Left lobe of liver (tissue), 2 donors: ENCODE results near the gene CTDNEP1. TPM values are rescaled to one million over a fixed set of nuclear protein-coding genes. Genes with fewer than 3 reads are reported as not detected.
A peak's percentile ranks its signal among the peaks of the same experiment; 100 is the strongest.

Experiments
- ATAC-seq: fragments of 200-7000 bp; cut with Tn5 transposase; one replicate; pipeline ENCODE4 v1.9.1; 2020; ENCODE audit warnings: mild to moderate bottlenecking, moderate library complexity
- DNase-seq: peaks from one replicate; pipeline ENCODE4 v3.0.0-alpha.2; 2020; ENCODE audit warnings: low spot score
- total RNA-seq: library from RNA; stranded (reverse); gene quantifications from one replicate; pipeline ENCODE4 v1.2.1, GENCODE V29; 2021
- donor health status: DM: no; HTN: no; CAD: no; lungs with moderate emphysema.
- donor health status: DM: no; HTN: yes; CAD: no.

Gene CTDNEP1
- total RNA-seq, 1 donor from 2014 or later = 35.1 TPM

DNA sequence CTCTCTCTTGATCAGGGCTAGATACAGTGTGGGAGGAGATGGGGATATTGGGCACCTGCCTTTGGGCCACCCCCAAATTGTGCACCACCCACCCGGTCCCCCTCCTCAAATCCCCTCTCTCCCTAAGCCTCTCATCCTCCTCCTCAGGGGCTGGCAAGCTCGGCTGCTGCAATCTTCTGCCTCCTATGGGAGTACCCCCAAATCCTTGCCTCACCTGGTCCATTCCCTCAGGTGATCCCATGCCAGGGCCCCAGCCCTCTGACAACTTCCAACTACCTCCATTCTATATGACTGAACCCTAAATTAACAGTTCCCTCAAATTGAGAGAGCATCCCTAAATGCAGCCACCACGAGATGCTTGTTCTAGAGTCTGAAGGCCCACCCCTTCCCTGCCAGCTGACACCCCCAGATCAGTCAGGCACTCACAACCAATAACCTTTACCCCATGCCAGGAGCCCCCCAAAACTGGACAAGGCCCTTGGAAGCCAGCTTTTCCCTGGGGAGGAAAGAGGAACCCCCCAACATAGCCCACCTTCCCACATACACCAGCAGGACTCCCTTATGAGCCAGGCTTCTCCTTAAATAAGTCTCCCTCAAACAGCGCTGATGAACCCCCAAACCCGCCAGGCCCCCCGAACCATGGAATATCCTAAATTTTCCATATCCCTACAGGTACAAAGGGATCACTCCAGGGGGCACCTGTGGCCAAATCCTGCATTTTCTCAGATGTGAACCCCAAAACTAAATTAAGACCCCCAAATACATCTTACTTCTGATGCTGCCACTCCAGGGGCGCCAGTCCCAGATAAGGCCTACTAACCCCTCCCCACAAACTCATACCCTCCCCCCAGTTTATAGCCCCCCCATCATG is 35.1 kb downstream of the CTDNEP1 start:
- ATAC-seq (no peak), DNase-seq (no peak)

DNA sequence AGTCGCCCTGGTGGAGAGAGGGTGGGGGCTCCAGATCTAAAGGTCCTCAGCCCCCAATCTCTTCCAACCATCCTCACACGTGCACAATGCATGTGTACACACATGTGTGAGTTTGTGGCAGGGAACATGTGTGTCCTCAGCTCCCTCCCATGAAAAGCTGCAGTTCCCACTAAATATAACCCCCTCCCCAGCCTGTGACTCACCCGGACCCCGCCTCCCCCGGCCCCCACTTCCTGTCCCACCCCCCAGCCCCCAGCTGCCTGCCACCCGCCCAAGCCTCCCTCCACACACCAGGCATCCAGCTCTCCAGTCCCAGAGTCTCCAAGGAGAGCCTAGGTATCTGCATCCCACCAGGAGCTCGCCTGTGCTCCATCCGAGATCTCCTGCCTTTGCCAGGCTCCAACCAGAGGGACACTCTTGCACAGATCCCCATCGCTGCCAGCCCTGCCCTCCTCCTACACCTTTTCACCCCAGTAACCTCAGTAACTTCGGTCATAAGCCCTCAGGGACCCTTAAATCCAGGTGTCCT is 35.8 kb downstream of the CTDNEP1 start:
- ATAC-seq (no peak), DNase-seq (no peak)

DNA sequence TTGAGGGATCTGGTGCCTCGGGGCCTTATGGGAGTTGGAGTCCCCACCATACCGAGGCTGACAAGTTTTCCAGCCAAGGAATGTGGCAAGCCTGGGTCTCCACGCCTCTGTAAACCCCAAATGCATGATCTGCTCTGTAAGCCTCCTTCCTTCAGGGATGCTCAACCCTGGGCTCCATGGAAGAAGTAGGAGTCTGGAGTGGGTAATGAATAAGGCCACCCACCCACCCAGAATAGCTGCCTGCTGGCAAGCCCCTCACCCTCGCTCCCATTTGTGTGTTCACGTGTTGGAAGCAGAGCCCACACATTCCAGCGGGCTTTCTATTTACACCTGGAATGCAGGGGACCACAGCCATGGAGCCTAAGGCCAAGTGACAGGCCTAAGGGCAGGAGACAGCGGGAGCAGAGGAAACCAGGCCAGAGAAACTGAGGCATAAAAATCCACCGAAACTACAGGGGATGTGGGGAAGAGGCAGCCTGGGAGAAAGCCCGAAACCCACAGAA is 36.3 kb downstream of the CTDNEP1 start:
- DNase-seq (no peak), ATAC-seq (no peak)

DNA sequence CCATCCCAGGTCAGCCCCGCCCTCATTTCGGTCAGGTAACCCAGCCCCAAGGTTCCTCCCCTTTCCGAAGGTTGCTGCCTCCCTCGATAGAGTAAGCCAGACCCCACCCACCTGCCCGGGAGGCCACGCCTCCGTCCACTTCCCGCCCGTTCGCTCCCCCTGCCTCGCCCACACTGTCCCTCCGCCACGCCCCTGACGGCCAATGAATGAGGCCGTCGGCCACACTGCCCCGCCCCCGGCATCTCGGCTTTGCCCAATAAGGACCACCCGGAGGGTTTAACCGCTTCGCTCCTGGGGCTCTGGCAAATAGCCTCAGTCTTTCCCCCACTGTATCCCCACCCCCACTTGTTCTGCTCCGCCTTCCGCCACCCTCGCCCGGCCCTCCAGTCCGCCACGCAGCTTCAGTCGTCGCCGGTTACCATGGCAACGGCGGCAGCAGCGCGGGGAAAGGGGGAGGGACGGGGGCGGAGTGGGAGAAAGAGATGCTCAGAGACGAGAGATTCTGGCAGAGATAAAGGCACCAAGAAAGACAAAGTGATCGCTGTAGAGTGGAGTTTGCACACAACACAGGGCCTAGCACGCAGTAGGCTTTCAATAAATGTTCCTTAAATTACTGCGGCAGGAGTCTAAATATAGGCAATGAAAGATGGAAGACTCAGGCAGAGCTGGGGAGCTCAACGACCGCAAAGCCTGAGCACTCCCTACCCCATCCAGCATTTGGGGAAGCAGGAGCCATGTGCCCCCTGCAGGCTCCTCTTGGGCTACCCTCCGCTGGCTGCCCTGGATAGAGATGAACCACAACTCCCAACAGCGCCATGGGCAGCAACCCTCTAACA is 37.0 kb downstream of the CTDNEP1 start:
- peak; percentile 97 for DNase-seq
- ATAC-seq = peak; percentile 89

DNA sequence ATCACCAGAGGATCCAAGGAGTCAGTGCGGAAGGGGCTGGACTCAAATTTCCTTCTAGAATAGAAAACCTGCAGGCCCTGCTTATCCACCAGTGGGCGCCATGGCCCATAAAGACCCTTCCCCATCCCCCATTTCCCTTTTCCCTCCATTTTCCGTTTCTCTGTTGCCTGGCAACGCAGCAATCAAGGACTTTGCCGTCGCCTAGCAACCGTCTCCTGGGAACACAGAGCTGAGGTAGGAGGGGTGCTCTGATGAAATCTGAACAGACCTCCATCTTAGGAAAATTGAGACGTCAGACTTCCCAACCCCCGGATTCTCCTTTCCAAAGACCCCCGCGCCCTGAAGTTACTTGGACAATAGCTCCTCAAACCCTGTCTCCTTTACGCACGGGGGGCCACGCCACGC is 37.6 kb downstream of the CTDNEP1 start:
- peak; percentile 15 for ATAC-seq
- no peak for DNase-seq

DNA sequence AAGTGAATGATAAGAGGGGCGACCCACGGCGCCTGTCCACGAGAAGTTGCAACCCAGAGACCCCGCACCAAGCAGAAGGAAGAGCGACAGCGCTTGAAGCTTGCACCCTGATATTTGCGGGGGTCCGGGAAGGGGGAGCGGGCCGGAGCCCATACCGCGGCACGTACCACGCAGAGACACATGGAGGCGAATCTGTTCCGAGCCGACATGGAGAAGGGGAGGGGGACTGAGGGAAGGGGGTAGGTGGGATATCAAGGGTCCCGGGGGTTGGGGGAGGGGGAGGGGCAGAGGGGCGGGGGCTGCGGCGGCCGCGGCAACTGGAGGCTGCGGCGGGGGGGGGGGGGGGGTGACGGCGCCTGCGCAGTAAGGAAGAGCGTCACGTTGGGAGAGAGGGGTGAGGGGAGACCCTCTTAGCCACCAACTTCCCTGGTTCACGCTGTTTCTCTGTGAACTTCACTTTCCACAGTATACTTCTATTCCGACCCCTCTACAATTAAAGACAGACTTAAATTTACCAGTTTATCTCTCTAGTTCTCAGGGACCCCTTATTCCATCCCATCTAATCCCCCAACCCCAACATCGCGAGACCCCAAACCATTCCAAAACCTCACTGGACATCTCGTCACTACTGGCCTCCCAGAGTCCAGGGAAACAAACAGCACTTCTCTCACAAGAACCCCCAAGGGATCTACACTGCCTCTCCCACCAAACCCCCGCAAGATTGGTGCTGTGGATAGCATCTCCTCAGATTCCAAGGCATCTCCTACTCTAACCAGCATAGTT is 39.9 kb downstream of the CTDNEP1 start:
- DNase-seq (no peak), ATAC-seq (no peak)

DNA sequence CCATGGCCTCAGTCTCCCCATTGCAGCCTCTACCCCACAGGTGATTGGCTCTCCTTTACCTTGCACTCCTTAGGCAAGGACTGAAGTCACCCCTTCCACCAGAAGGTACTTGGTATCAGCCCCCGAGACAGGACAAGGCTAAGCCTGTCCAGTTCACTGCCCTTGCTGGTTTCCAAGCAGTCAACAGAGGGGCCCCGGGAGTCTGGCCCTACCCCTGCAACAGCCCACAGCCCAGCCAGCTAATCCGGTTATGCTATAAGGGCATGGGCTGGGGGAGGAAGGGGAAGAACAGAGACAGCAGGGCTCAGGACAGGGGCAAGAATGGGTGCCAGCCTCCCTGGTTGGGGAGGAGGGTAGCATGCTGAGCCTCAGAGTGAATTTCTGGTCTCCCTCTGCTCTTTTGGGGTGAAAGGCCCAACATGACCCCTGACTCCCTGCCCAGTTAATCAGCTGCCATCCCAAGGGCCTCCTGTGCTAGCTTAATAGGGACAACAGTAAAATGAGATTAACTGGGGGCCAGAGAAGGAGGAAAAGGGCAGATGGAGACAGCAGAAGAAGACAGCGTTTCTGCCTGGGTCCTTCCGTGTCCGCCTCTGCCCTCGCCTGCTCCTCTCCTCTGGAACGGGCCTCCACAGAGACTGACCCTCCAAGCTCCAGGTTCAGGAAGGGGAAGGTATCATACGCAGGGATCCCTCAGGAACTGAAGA is 42.6 kb downstream of the CTDNEP1 start:
- no peak for ATAC-seq
- DNase-seq = no peak

DNA sequence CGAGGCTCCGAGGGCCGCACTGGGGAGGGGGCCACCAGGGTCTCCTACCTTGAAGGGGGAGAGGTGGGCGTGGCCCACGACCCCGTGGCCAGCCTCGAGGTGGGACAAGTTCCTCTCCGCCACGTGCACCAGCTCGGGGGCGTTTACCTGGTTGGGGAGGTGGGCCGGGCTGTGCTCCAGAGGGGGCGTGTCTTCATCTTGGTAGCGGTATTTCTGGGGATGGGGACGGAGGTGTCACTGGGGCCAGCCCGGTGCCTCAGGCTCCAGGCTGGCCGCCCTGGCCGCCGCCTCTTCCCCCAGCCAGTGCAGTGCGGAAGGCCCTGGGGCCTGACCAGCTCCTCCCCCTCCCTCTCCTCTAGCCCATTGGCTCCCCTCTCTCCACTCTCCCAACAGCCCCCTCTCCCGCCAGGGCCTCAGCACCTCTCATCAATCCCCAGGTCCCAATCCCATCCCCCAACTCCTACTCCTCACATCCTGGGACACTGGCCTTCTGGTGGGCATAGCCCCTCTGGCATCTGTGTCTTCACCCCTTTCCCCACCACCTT is 43.4 kb downstream of the CTDNEP1 start:
- DNase-seq (no peak), ATAC-seq (no peak)

DNA sequence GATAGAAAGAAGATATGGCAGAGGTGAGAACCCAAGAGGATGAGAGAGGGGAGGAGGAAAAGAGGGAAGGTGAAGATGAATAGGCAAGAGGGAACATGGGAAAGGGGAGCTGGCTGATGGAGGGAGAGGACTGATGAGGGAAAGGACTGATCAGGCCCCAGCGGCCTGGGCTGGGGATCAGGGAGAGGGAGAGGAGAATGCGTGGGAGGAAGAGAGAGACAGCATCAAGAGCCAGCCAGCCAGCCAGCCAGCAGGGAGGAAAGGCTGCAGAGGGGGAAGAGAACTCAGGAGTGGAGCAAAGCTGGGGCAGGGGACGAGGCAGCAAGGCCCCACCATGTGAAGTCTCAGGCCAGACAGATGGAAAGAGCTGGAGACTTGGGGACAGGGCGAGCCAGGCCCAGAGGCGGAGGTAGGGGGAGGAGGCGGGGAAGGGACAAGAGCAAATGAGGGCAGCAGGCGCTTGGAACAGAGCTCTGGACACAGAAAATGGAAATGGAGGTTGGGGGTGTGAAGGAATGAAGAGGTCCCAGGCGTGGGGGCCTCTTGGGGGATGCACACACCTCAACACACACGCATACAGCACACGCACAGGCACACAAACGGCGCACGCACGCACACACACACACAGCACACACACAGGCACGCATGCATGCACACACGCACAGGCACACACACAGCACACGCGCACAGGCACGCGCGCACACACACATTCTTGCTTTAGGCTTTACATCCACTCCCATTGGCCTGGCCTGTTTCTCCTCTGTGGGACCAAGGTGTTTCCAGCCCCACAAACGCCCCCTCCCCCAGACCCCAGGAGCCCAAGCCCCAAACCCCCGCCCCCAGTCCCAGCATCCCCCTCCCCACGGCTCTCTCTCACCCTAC is 44.2 kb downstream of the CTDNEP1 start:
- DNase-seq = no peak
- no peak for ATAC-seq

DNA sequence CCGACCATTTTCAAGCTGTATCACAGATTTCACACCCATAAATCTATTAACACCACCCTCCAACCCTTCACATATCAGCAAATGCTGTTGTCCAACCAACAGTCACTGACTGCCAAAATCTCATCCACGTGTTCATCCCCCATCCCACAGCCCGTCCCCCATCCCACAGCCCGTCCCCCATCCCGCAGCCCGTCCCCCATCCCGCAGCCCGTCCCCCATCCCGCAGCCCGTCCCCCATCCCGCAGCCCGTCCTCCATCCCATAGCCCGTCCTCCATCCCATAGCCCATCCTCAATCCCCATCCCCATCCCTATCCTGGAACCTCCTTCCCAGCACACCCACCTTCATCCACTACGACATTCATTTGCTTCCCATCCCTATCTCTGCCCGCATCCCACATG is 46.0 kb downstream of the CTDNEP1 start:
- ATAC-seq (no peak), DNase-seq (no peak)

DNA sequence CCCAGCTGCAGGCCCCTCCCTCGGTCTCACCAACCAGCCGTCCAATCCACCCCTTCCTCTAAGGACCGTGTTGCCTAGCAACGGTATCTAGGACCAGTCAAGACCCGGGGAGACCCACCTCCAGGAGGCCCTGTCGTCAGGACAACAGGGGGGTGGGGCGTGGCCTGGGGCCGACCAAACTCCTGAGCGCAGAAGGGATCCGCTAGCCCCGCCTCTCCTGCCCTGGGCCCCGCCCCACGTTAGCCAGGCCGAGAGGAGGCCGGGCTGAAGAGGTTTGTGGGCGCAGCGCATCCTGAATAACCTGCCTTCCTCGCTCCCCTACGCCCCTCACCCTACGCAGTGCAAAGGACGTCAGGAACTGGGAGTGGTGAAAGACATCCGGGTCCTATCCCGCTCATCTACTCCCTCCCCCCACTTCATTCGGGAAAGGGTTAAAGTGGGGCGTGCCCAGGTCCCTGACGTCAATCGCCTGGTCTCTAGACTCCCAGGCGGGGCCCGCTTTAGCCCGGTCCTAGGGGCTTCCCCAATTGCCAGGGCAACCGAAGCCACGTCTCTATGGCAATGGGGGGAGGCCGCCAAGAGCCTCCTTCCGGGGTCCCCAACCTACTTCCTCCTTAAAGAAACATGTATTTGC is 46.6 kb downstream of the CTDNEP1 start:
- DNase-seq (no peak), ATAC-seq (peak; percentile 78)

DNA sequence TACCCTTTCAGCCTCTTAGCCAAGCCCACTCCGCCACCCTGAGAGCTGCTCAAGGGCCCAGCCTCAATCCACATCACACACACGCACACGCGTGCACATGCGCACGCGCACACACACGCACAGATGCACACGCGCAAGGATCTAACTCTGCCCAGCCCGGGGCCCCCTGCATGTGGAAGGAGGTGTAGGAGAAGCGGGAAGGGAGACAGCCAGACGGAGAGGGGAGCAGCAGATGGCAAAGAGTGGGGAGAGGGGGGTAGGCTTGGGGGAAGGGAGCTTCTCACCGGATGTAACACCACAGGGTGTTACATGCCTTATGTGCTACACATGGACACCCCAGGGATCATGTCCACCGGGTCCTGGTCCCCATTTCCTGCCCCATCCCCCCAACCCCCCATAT is 47.2 kb downstream of the CTDNEP1 start:
- DNase-seq = no peak

DNA sequence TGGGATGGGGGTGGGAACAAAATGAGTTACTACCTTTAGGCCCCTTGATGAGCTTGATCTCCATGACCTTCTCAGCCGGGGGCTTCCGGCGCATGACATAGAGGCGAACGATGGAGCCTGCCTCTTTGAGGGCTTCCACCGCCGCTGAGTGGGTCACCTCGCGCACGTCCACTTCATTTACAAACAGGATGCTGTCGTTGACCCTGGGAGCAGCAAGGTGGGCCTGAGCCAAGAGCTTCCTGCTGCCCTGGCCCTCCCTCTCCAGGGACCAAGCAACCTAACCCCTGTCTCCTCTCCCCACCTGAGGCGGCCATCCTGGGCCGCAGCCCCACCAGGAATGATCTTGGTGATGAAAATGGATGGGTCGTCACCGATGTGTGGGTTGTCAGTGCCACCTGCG is 48.1 kb downstream of the CTDNEP1 start:
- DNase-seq (no peak), ATAC-seq (no peak)

More for the DNA sequence above, 47.2 kb downstream of the CTDNEP1 start:
- ATAC-seq = no peak

DNA sequence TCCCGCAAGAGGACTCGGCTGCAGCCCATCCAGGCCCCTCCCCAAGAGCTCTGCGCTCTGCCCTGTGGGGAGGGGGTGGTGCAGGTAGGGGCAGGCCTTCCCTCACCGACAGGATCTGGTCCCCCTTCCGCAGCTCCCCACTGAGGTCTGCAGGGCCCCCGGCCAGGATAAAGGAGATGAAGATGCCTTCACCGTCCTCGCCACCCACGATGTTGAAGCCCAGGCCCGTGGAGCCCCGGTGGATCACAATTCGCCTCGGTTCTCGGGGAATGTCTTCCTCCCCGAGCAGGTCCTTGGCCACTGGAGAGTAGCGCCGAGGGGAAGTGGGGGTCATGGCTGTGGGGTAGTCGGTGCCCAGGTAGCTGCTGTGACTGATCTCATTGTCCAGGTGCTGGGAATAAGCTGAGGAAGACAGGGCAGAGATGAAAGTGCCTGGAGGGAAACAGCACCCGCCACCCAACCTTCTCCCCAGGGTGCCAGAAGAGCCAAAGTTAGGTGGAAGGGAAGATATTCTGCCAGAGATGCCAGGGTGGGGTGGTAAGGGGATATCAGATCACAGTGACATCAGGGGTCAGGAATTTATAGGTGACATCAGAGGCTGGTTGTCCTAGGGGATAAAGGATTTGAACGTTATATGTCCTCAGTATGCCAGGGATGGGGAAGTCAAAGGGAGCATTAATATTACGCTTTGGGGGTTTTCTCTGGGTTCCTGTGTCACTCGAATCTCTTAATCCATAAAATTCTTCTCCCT is 54.7 kb downstream of the CTDNEP1 start:
- DNase-seq (no peak), ATAC-seq (no peak)

DNA sequence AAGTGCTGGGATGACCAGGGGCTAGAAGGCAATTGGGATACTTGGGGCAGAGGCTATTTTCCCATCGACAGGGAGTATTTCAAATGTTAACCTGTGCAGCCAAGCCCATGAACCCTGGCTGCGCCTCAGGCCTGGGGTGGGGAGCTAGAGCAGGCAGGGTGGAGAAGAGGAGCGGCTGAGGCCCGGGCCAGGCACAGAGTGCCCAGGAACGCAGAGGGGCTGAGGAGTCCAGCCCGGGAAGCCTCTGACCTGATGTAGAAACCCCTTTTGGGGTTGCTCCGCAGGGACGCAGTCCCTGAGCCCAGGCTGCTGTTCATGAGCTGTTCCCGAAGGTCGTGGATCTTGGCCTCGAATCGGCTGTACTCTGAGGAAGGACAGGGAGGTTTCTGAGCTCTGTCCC is 55.6 kb downstream of the CTDNEP1 start:
- ATAC-seq (no peak), DNase-seq (no peak)
